GM12878 (cell line): Measurements from ENCODE around the gene SLCO4A1. TPM values are rescaled to one million over a fixed set of nuclear protein-coding genes. Genes with fewer than 3 reads are reported as not detected.

Experiments
- ATAC-seq: fragments of 200-7000 bp; cut with Tn5 transposase; 3 replicates; pipeline ENCODE4 v1.9.1; 2020; ENCODE audit warnings: mild to moderate bottlenecking, moderate library complexity
- BruUV-seq: library from RNA; stranded (reverse); fragments of 400-500 nt; replicated peaks from 2 replicates; lab custom pipeline; 2021; lab: Mats Ljungman, UMichigan
- CTCF ChIA-PET: fragments of 300-600 bp; sonication (Branson Sonifier 250); formaldehyde crosslinking; extraction: SDS; loops from one replicate; lab custom pipeline; 2021; ENCODE audit warnings: inconsistent platforms; lab: Yijun Ruan, JAX
- POLR2A ChIA-PET: fragments of 350-600 bp; formaldehyde crosslinking; extraction: SDS; loops from one replicate; lab custom pipeline; 2021; ENCODE audit warnings: inconsistent platforms; lab: Charles Lee
- RAD21 ChIA-PET: fragments of 300-600 bp; sonication (Branson Sonifier 250); formaldehyde crosslinking; loops from one replicate; lab custom pipeline; 2023; ENCODE audit warnings: antibody characterized with exemption; ENCODE audit not compliant: unreplicated experiment; lab: Charles Lee
- SMC1A ChIA-PET: fragments of 300-600 bp; sonication (Branson Sonifier 250); formaldehyde crosslinking; loops from one replicate; lab custom pipeline; 2023; ENCODE audit not compliant: unreplicated experiment, uncharacterized antibody; lab: Charles Lee
- DNase-seq: peaks from one replicate; pipeline ENCODE4 v3.0.0-alpha.2; 2011; ENCODE audit warnings: low read depth, low spot score
- FAIRE-seq: peaks from 3 replicates; lab custom pipeline; 2011; peaks lifted over from hg19 to GRCh38; lab: Jason Lieb, UNC
- H2AFZ ChIP-seq: 2 replicates; pipeline ENCODE4 v1.6.0; 2011; ENCODE audit warnings: low read depth, low read length, control low read depth; ENCODE audit not compliant: control insufficient read depth
- H3K27ac ChIP-seq: 2 replicates; pipeline ENCODE4 v1.5.1; 2011; ENCODE audit warnings: control low read depth; ENCODE audit not compliant: control insufficient read depth, insufficient read depth
- H3K27me3 ChIP-seq, 2 experiments: replicated peaks in 1 of 2; 2 replicates each; pipeline versions ENCODE4 v1.6.0 to v1.6.1; 2011; ENCODE audit warnings: low read length in 1 of 2; ENCODE audit not compliant: control insufficient read depth in 2 of 2, insufficient read depth in 2 of 2
- H3K36me3 ChIP-seq, 2 experiments: 2 replicates each; pipeline ENCODE4 v1.5.1; 2011; ENCODE audit warnings: low read length in 1 of 2; ENCODE audit not compliant: control insufficient read depth in 2 of 2, insufficient read depth in 2 of 2
- H3K4me1 ChIP-seq: 2 replicates; pipeline ENCODE4 v1.6.1; 2011; ENCODE audit warnings: mild to moderate bottlenecking, low read length, moderate library complexity, mixed read lengths; ENCODE audit not compliant: control insufficient read depth, insufficient read depth
- H3K4me2 ChIP-seq: 2 replicates; pipeline ENCODE4 v1.6.0; 2011; ENCODE audit warnings: control low read depth; ENCODE audit not compliant: control insufficient read depth, insufficient read depth
- H3K4me3 ChIP-seq: fragments of 200-600 bp; sonication (generic); 2 replicates; pipeline ENCODE4 v1.5.1; 2016
- H3K79me2 ChIP-seq: 2 replicates; pipeline ENCODE4 v1.6.0; 2011; ENCODE audit warnings: low read length; ENCODE audit not compliant: control insufficient read depth, insufficient read depth
- H3K9ac ChIP-seq: 2 replicates; pipeline ENCODE4 v1.8.0; 2011; ENCODE audit warnings: low read length, control low read depth, mixed read lengths; ENCODE audit not compliant: control insufficient read depth, insufficient read depth
- H3K9me3 ChIP-seq: replicated peaks from 3 replicates; pipeline ENCODE4 v1.5.1; 2011; ENCODE audit warnings: mild to moderate bottlenecking, low read length; ENCODE audit not compliant: control insufficient read depth, insufficient read depth
- H4K20me1 ChIP-seq: 2 replicates; pipeline ENCODE4 v1.6.0; 2011; ENCODE audit not compliant: control insufficient read depth, insufficient read depth
- E2F8 ChIP-seq: fragments of 450-650 bp; IDR thresholded peaks from 2 replicates; pipeline ENCODE4 v1.6.1; 2018; ENCODE audit warnings: mild to moderate bottlenecking, low read depth, moderate library complexity; ENCODE audit not compliant: partially characterized antibody
- EGR1 ChIP-seq, 2 experiments: IDR thresholded peaks; 1 replicate in 1 of 2; 2 replicates in 1 of 2; pipeline ENCODE4 v1.6.1; 2011 to 2012; ENCODE audit warnings: low read depth in 2 of 2, low read length in 2 of 2, borderline replicate concordance in 1 of 2, mild to moderate bottlenecking in 1 of 2, moderate library complexity in 1 of 2
- IRF4 ChIP-seq: IDR thresholded peaks from 2 replicates; pipeline ENCODE4 v1.6.1; 2011; ENCODE audit warnings: low read depth, low read length
- NKRF ChIP-seq: fragments of 450-650 bp; conservative IDR thresholded peaks from 2 replicates; pipeline ENCODE4 v1.6.1; 2017; ENCODE audit warnings: mild to moderate bottlenecking, moderate library complexity
- POU2F2 ChIP-seq: IDR thresholded peaks from 3 replicates; pipeline ENCODE4 v1.6.1; 2011; ENCODE audit warnings: low read depth, mild to moderate bottlenecking, low read length, borderline replicate concordance
- PRDM15 ChIP-seq: fragments of 450-650 bp; formaldehyde crosslinking; IDR thresholded peaks from 2 replicates; pipeline ENCODE4 v1.4.0; 2020; ENCODE audit warnings: mild to moderate bottlenecking, moderate library complexity
- RBBP5 ChIP-seq: fragments of 200-600 bp; sonication (generic); conservative IDR thresholded peaks from 2 replicates; pipeline ENCODE4 v1.6.1; 2016
- RUNX3 ChIP-seq: IDR thresholded peaks from 2 replicates; pipeline ENCODE4 v1.6.1; 2012; ENCODE audit warnings: low read length, inconsistent platforms
- STAT3 ChIP-seq: IDR thresholded peaks from 2 replicates; pipeline ENCODE4 v1.6.1; 2011; ENCODE audit warnings: low read depth, low read length, improper control_type of control experiment
- TCF12 ChIP-seq: IDR thresholded peaks from 2 replicates; pipeline ENCODE4 v1.6.1; 2011; ENCODE audit warnings: low read depth, mild to moderate bottlenecking, low read length
- ZBED1 ChIP-seq: IDR thresholded peaks from 2 replicates; pipeline ENCODE4 v1.6.1; 2016; ENCODE audit warnings: borderline replicate concordance
- WGBS: methylation state at CpG from one replicate; pipeline ENCODE4 v1.1.6; 2016; ENCODE audit warnings: low lambda C conversion rate; ENCODE audit not compliant: insufficient replicate concordance, insufficient coverage; ENCODE audit errors: missing lambda C conversion rate; 5-methylcytosine and 5-hydroxymethylcytosine counted together
- in situ Hi-C: fragments of 300-500 bp; cut with MboI; formaldehyde crosslinking; loops from 9 replicates; pipeline ENCODE4 v1.14.3; 2018; ENCODE audit warnings: mixed read lengths
- intact Hi-C: fragments of 100-400 bp; cut with micrococcal nuclease; formaldehyde crosslinking; loops from one replicate; pipeline ENCODE4 v1.14.2; 2022; ENCODE audit not compliant: unreplicated experiment
- polyA plus RNA-seq, 11 experiments: library from polyadenylated mRNA; depleted of rRNA in 4 of 11; unstranded in 6 of 11; stranded (reverse) in 5 of 11; fragments of >200 nt; fragmentation: Nextera tagmentation in 4 of 11; fragmentation: Illumina TruSeq in 1 of 11; extraction: Ambion mirVana in 4 of 11; extraction: Trizol in 1 of 11; gene quantifications; 1 replicate in 1 of 11; 2 replicates in 10 of 11; pipeline versions ENCODE4 v1.2.1 to v1.2.3, GENCODE V29; 2011 to 2016; ENCODE audit warnings: inconsistent platforms in 2 of 11, missing spikeins in 2 of 11, low read depth in 1 of 11
- total RNA-seq, 4 experiments: library from RNA; depleted of rRNA in 3 of 4; stranded (reverse); fragments of >200 nt in 3 of 4; fragmentation: Illumina TruSeq in 1 of 4; extraction: Trizol in 1 of 4; gene quantifications; 2 replicates each; pipeline versions ENCODE4 v1.2.1 to v1.2.3, GENCODE V29; 2013 to 2021

Gene SLCO4A1
- total and polyA plus RNA-seq, 10 of the 15 experiments (the other 5 are each of a cell fraction or from before 2014, with no cell fraction given), result 2.1 to 30.7 (median 12.0) TPM

GRCh38 chr20:62656197-62656918 lies 14.1 kb downstream of the SLCO4A1 start:
- no TSS peak for BruUV-seq
- H3K36me3 ChIP-seq, result peaks cover 3 to 31% of the 10 kb centered on the region in 2 experiments; a peak in 3 of 4 replicates
- RAD21 ChIA-PET, result no interaction called here
- CTCF ChIA-PET, result interaction anchor here (1.0 to 1.1 kb wide), 2 partner anchors 12 kb away, joined by 3 to 5 read pairs; no protein-coding TSS in a partner anchor
- H3K9me3 ChIP-seq, result no peaks in the 10 kb centered on the region
- H3K4me1 ChIP-seq, result peaks cover 27% of the 10 kb centered on the region
- in situ Hi-C loops, result loop anchor here (10.0 kb wide), 1 partner anchor 138 kb away; the partner anchor contains the start of gene MRGBP
- 91% methylated on average over 30 of the region's 39 CpGs for WGBS
- no peak overlapping the region for H2AFZ ChIP-seq
- DNase-seq, result no peak
- ATAC-seq, result no peak
- no peak overlapping the region for H3K4me2 ChIP-seq
- intact Hi-C loops, result no loop called here
- no peak for FAIRE-seq
- H3K27me3 ChIP-seq, result no peaks in the 10 kb centered on the region
- H3K27ac ChIP-seq, result no peak overlapping the region
- no peak overlapping the region for H3K4me3 ChIP-seq
- TF ChIP-seq IRF4 (no peak), ZBED1 (no peak), PRDM15 (CRISPR knock-in tag) (no peak), POU2F2 (no peak), RUNX3 (no peak), EGR1 (IDR thresholded peaks at IDR 0.05; ENCODE audit: borderline replicate concordance in 1 of 2, low read depth in 2 of 2, low read length in 2 of 2) (no peak), RBBP5 (no peak), TCF12 (no peak), E2F8 (no peak), STAT3 (no peak), NKRF (no peak)
- SMC1A ChIA-PET, result interaction anchor here (1.1 kb wide), 1 partner anchor 39 kb away, joined by 3 read pairs; no protein-coding TSS in a partner anchor
- POLR2A ChIA-PET, result no interaction called here
- peaks cover 13% of the 10 kb centered on the region for H3K79me2 ChIP-seq
- H4K20me1 ChIP-seq, result no peaks in the 10 kb centered on the region
- no peak overlapping the region for H3K9ac ChIP-seq
